Esophagus squamous epithelium (tissue), 5 donors: ENCODE results near the gene BRPF3. TPM values are rescaled to one million over a fixed set of nuclear protein-coding genes. Genes with fewer than 3 reads are reported as not detected.

Experiments used
- DNase-seq: peaks from one replicate; lab custom pipeline; 2025; lab: John Stamatoyannopoulos, UW
- H3K27ac ChIP-seq, 4 donors: fragments of 200-600 bp; sonication (generic); one replicate each; pipeline ENCODE4 v1.5.1; 2016 to 2019; ENCODE audit warnings: mild to moderate bottlenecking in 1 of 4
- H3K27me3 ChIP-seq, 4 donors: fragments of 200-600 bp; sonication (generic); 1 replicate in 3 of 4; 2 replicates in 1 of 4; pipeline versions ENCODE4 v1.5.1 to v1.6.0; 2017 to 2021; ENCODE audit warnings: antibody characterized with exemption in 1 of 4
- H3K36me3 ChIP-seq, 3 donors: fragments of 200-600 bp; sonication (generic); one replicate each; pipeline ENCODE4 v1.5.1; 2016 to 2019
- H3K4me1 ChIP-seq, 3 donors: fragments of 200-600 bp; sonication (generic); one replicate each; pipeline ENCODE4 v1.5.1; 2017 to 2019
- H3K4me3 ChIP-seq, 4 donors: fragments of 200-600 bp; sonication (generic); 1 replicate in 3 of 4; 2 replicates in 1 of 4; pipeline ENCODE4 v1.5.1; 2016 to 2019; ENCODE audit warnings: mild to moderate bottlenecking in 2 of 4, moderate library complexity in 1 of 4
- H3K9me3 ChIP-seq, 3 donors: fragments of 200-600 bp; sonication (generic); one replicate each; pipeline ENCODE4 v1.5.1; 2016 to 2019
- CTCF ChIP-seq, 6 experiments: fragments of 450-650 bp in 4 of 6; fragments of 200-600 bp in 2 of 6; sonication (generic) in 2 of 6; IDR thresholded peaks; one replicate each; pipeline ENCODE4 v1.5.1; 2016 to 2019; ENCODE audit warnings: antibody characterized with exemption in 6 of 6, mild to moderate bottlenecking in 4 of 6, moderate library complexity in 4 of 6
- POLR2A ChIP-seq, 4 donors: fragments of 450-650 bp; IDR thresholded peaks; one replicate each; pipeline ENCODE4 v1.6.1; 2017; ENCODE audit warnings: antibody characterized with exemption in 4 of 4, mild to moderate bottlenecking in 4 of 4, moderate library complexity in 3 of 4
- WGBS, 2 donors: methylation state at CpG; one replicate each; pipeline ENCODE4 v1.1.5; 2018; 5-methylcytosine and 5-hydroxymethylcytosine counted together
- intact Hi-C: fragments of 100-400 bp; cut with DNase I; formaldehyde crosslinking; loops from one replicate; pipeline ENCODE4 v1.15.0; 2022
- total RNA-seq, 4 donors: library from RNA; depleted of rRNA; stranded (reverse); fragments of >200 nt; gene quantifications; one replicate each; pipeline ENCODE4 v1.1.0, GENCODE V29; 2016
- donor health status: DM: yes; HTN: yes; CAD: no.

The BRPF3 gene
- total RNA-seq, 4 donors from 2014 or later = 6.3 to 16.8 (median 9.9) TPM

DNA sequence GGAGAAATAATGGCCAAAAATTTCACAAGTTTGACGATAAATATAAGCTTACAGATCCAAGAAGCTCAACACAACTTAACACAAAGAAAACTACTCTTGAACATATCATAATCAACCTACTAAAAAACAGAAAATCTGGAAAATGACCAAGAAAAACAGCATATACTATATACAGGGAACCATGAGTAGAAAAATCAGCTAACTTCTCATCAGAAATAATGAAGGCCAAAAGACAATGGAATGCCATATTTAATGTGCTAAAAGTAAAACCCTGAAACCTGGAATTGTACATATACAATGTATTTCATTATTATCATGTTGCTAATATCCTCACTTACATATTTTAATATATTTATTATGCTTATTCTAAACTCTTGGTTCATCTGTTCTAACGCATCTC lies 40.9 kb upstream of the BRPF3 start:
- no peak for DNase-seq
- intact Hi-C loops = no loop called here
- 86 to 93% methylated on average over 2 of the region's 2 CpGs for WGBS, 2 donors
- no peaks in the 10 kb centered on the region for H3K36me3 ChIP-seq
- H3K9me3 ChIP-seq = no peaks in the 10 kb centered on the region
- no peaks in the 10 kb centered on the region for H3K27me3 ChIP-seq
- no peak overlapping the region for H3K27ac ChIP-seq
- H3K4me1 ChIP-seq = peaks cover 0 to 33% (median 8%) of the 10 kb centered on the region in 3 donors
- TF ChIP-seq CTCF (IDR thresholded peaks at IDR 0.05) (no peak), POLR2A (IDR thresholded peaks at IDR 0.05) (no peak)
- H3K4me3 ChIP-seq = no peak overlapping the region

DNA sequence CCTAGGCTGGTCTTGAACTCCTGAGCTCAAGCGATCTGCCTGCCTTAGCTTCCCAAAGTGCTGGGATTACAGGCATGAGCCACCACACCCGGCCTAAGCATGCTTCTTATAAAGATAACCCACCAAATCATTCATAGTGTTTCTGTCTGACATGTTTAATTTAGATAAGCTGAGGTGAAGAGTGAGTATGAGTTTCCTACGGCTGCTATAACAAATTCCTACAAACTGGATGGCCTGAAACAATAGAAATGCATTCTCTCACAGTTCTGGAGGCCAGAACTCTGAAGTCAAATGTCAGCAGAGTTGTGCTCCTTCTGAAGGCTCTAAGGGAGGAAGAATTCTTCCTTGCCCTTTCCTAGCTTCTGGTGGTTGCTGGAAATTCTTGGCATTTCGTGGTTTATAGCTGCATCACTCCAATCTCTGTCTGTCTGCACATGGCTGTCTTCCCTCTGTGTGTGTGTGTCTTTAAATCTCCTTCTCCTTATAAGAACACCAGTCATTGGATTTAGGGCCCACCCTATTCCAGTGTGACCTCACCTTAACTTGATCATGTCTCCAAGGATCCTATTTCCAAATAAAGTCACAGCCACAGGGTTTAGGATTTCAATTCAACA lies 36.3 kb upstream of the BRPF3 start:
- no peaks in the 10 kb centered on the region for H3K9me3 ChIP-seq
- no peaks in the 10 kb centered on the region for H3K4me1 ChIP-seq
- no peaks in the 10 kb centered on the region for H3K36me3 ChIP-seq
- no peak for DNase-seq
- WGBS, 2 donors = 93 to 98% methylated on average over 4 of the region's 4 CpGs
- intact Hi-C loops = no loop called here
- TF ChIP-seq POLR2A (IDR thresholded peaks at IDR 0.05) (no peak), CTCF (IDR thresholded peaks at IDR 0.05) (no peak)
- H3K4me3 ChIP-seq = no peak overlapping the region
- no peak overlapping the region for H3K27ac ChIP-seq
- no peaks in the 10 kb centered on the region for H3K27me3 ChIP-seq

- Histone ChIP-seq H3K27ac (no peak overlapping the region), H3K9me3 (no peaks in the 10 kb centered on the region), H3K27me3 (no peaks in the 10 kb centered on the region), H3K36me3 (no peaks in the 10 kb centered on the region), H3K4me1 (no peaks in the 10 kb centered on the region), H3K4me3 (no peak overlapping the region)
- 75 to 88% methylated on average over 2 of the region's 2 CpGs for WGBS, 2 donors
- intact Hi-C loops = no loop called here
- no peak for TF ChIP-seq POLR2A (IDR thresholded peaks at IDR 0.05)
- TF ChIP-seq CTCF (IDR thresholded peaks at IDR 0.05) = no peak
- DNase-seq = no peak
Measured at GRCh38 chr6:36169023-36170007, 27.2 kb upstream of the BRPF3 start.

DNA sequence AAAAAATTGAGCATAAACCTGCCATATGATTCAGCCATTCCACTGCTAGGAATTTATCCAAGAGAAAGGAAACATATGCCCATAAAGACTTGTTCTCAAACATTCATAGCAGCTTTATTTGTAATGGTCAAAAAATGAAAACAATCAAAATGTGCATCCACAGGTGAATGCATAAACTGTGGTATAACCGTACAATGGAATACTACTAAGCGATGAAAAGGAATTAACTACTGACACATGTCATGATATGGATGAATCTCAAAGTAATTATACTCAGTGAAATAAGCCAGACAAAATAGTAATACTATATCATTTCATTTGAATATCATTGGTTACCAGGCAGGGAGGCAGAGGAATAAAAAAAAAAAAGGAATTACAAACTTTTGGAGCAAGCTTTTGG lies 25.8 kb upstream of the BRPF3 start:
- intact Hi-C loops = no loop called here
- no peak overlapping the region for H3K4me3 ChIP-seq

More for the DNA sequence above, 25.8 kb upstream of the BRPF3 start:
- 94 to 96% methylated on average over 2 of the region's 2 CpGs for WGBS, 2 donors
- DNase-seq = no peak
- Histone ChIP-seq H3K9me3 (no peaks in the 10 kb centered on the region), H3K27ac (no peak overlapping the region), H3K27me3 (no peaks in the 10 kb centered on the region), H3K36me3 (no peaks in the 10 kb centered on the region), H3K4me1 (no peaks in the 10 kb centered on the region)
- TF ChIP-seq CTCF (IDR thresholded peaks at IDR 0.05) (no peak), POLR2A (IDR thresholded peaks at IDR 0.05) (no peak)
